H9 (cell line): Measurements from ENCODE around the gene RAB11FIP4. TPM values are rescaled to one million over a fixed set of nuclear protein-coding genes. Genes with fewer than 3 reads are reported as not detected.

ENCODE experiments used
- DNase-seq: peaks from one replicate; pipeline ENCODE4 v3.0.0-alpha.2; 2017
- H2AFZ ChIP-seq: one replicate; pipeline ENCODE4 v1.6.1; 2013; ENCODE audit warnings: mild to moderate bottlenecking, low read length, control low read depth, moderate library complexity
- H2AK5ac ChIP-seq: 2 replicates; pipeline ENCODE4 v1.6.1; 2013; ENCODE audit warnings: low read length, control low read depth, mixed read lengths; ENCODE audit not compliant: insufficient read length
- H2BK120ac ChIP-seq: one replicate; pipeline ENCODE4 v1.6.1; 2013; ENCODE audit warnings: low read depth, mild to moderate bottlenecking, low read length, control low read depth, inconsistent platforms; ENCODE audit not compliant: poor library complexity, severe bottlenecking
- H2BK12ac ChIP-seq: 2 replicates; pipeline ENCODE4 v1.6.1; 2013; ENCODE audit warnings: low read length, control low read depth, mixed read lengths, low read depth; ENCODE audit not compliant: insufficient read length
- H2BK15ac ChIP-seq: 2 replicates; pipeline ENCODE4 v1.6.1; 2013; ENCODE audit warnings: low read depth, low read length, control low read depth
- H2BK20ac ChIP-seq: one replicate; pipeline ENCODE4 v1.6.1; 2013; ENCODE audit warnings: low read depth, mild to moderate bottlenecking, low read length, control low read depth, inconsistent platforms; ENCODE audit not compliant: poor library complexity, severe bottlenecking
- H2BK5ac ChIP-seq: 2 replicates; pipeline ENCODE4 v1.6.1; 2013; ENCODE audit warnings: low read length, control low read depth, mixed read lengths; ENCODE audit not compliant: insufficient read length
- H3K14ac ChIP-seq: 2 replicates; pipeline ENCODE4 v1.6.1; 2013; ENCODE audit warnings: low read length, control low read depth; ENCODE audit not compliant: insufficient read depth
- H3K18ac ChIP-seq: 2 replicates; pipeline ENCODE4 v1.6.1; 2013; ENCODE audit warnings: low read depth, mild to moderate bottlenecking, mixed read lengths, low read length, control low read depth; ENCODE audit not compliant: insufficient read length
- H3K23ac ChIP-seq: 2 replicates; pipeline ENCODE4 v1.6.1; 2013; ENCODE audit warnings: low read length, control low read depth, mixed read lengths, low read depth; ENCODE audit not compliant: insufficient read length
- H3K23me2 ChIP-seq: 2 replicates; pipeline ENCODE4 v1.6.1; 2013; ENCODE audit warnings: low read depth, mild to moderate bottlenecking, mixed read lengths, low read length, control low read depth; ENCODE audit not compliant: insufficient read length, poor library complexity, severe bottlenecking
- H3K27ac ChIP-seq: 2 replicates; pipeline ENCODE4 v1.5.1; 2013; ENCODE audit warnings: low read length, control low read depth, mixed read lengths, low read depth; ENCODE audit not compliant: insufficient read length
- H3K27me3 ChIP-seq: 2 replicates; pipeline ENCODE4 v1.6.1; 2013; ENCODE audit warnings: low read length, control low read depth, inconsistent platforms; ENCODE audit not compliant: insufficient read depth
- H3K4ac ChIP-seq: 2 replicates; pipeline ENCODE4 v1.6.1; 2013; ENCODE audit warnings: low read depth, mild to moderate bottlenecking, control low read depth, inconsistent platforms, low read length, moderate library complexity
- H3K4me1 ChIP-seq: 2 replicates; pipeline ENCODE4 v1.6.1; 2013; ENCODE audit warnings: low read length, control low read depth, inconsistent platforms; ENCODE audit not compliant: insufficient read depth
- H3K4me2 ChIP-seq: 2 replicates; pipeline ENCODE4 v1.6.1; 2013; ENCODE audit warnings: low read length, control low read depth, mixed read lengths; ENCODE audit not compliant: insufficient read length, insufficient read depth
- H3K56ac ChIP-seq: 2 replicates; pipeline ENCODE4 v1.6.1; 2013; ENCODE audit warnings: low read depth, mild to moderate bottlenecking, mixed read lengths, low read length, control low read depth; ENCODE audit not compliant: insufficient read length
- H3K79me1 ChIP-seq: 2 replicates; pipeline ENCODE4 v1.6.1; 2013; ENCODE audit warnings: low read depth, mild to moderate bottlenecking, moderate library complexity, low read length, control low read depth, inconsistent platforms; ENCODE audit not compliant: insufficient read depth, poor library complexity, severe bottlenecking
- H3K79me2 ChIP-seq: 2 replicates; pipeline ENCODE4 v1.6.1; 2013; ENCODE audit warnings: low read length, control low read depth, inconsistent platforms; ENCODE audit not compliant: insufficient read depth
- H3K9ac ChIP-seq: 2 replicates; pipeline ENCODE4 v1.6.1; 2013; ENCODE audit warnings: low read length, control low read depth, mixed read lengths; ENCODE audit not compliant: insufficient read length; ENCODE audit errors: extremely low read depth
- H3K9me3 ChIP-seq: one replicate; pipeline ENCODE4 v1.6.1; 2013; ENCODE audit warnings: low read depth, low read length, inconsistent platforms; ENCODE audit not compliant: control insufficient read depth
- H3T11ph ChIP-seq: one replicate; pipeline ENCODE4 v1.6.1; 2013; ENCODE audit warnings: mild to moderate bottlenecking, low read length, control low read depth, inconsistent platforms
- H4K20me1 ChIP-seq: one replicate; pipeline ENCODE4 v1.6.1; 2013; ENCODE audit not compliant: control insufficient read depth, insufficient read length, insufficient read depth
- H4K5ac ChIP-seq: 2 replicates; pipeline ENCODE4 v1.6.1; 2013; ENCODE audit warnings: low read depth, mild to moderate bottlenecking, mixed read lengths, low read length, control low read depth; ENCODE audit not compliant: insufficient read length
- H4K8ac ChIP-seq: replicated peaks from 2 replicates; pipeline ENCODE4 v1.6.1; 2013; ENCODE audit warnings: low read length, control low read depth, mixed read lengths, low read depth; ENCODE audit not compliant: insufficient read length
- H4K91ac ChIP-seq: 2 replicates; pipeline ENCODE4 v1.6.1; 2013; ENCODE audit warnings: low read depth, mild to moderate bottlenecking, moderate library complexity, mixed read lengths, low read length, control low read depth; ENCODE audit not compliant: insufficient read length
- H3K27ac Mint-ChIP-seq, 3 experiments: 2 replicates in 2 of 3; 3 replicates in 1 of 3; pipeline ENCODE4 v1.8.0; 2020 to 2021; ENCODE audit warnings: mixed read lengths in 3 of 3, mild to moderate bottlenecking in 1 of 3, moderate library complexity in 1 of 3
- H3K27me3 Mint-ChIP-seq: 2 replicates; pipeline ENCODE4 v1.8.0; 2021; ENCODE audit warnings: low read depth, mild to moderate bottlenecking, moderate library complexity, mixed read lengths
- H3K36me3 Mint-ChIP-seq, 3 experiments: 2 replicates in 2 of 3; 3 replicates in 1 of 3; pipeline ENCODE4 v1.8.0; 2020 to 2021; ENCODE audit warnings: low read depth in 3 of 3, mixed read lengths in 3 of 3; ENCODE audit not compliant: insufficient read depth in 1 of 3
- H3K4me1 Mint-ChIP-seq, 2 experiments: 2 replicates each; pipeline ENCODE4 v1.8.0; 2020; ENCODE audit warnings: mixed read lengths in 2 of 2
- H3K4me3 Mint-ChIP-seq, 2 experiments: 2 replicates in 1 of 2; 3 replicates in 1 of 2; pipeline ENCODE4 v1.8.0; 2020 to 2021; ENCODE audit warnings: mild to moderate bottlenecking in 2 of 2, mixed read lengths in 2 of 2, moderate library complexity in 1 of 2
- H3K9me3 Mint-ChIP-seq, 2 experiments: 2 replicates in 1 of 2; 3 replicates in 1 of 2; pipeline ENCODE4 v1.8.0; 2020; ENCODE audit warnings: mild to moderate bottlenecking in 2 of 2, mixed read lengths in 2 of 2, moderate library complexity in 1 of 2
- CTCF ChIP-seq: fragments of 200-600 bp; sonication (generic); conservative IDR thresholded peaks from 3 replicates; pipeline ENCODE4 v1.8.0; 2021; ENCODE audit warnings: antibody characterized with exemption, mild to moderate bottlenecking
- WGBS: extraction: QIAGEN DNeasy Blood & Tissue Kit; methylation state at CpG from one replicate; pipeline ENCODE4 v1.1.7; 2013; ENCODE audit warnings: missing lambda C conversion rate, low lambda C conversion rate, mixed read lengths; ENCODE audit not compliant: insufficient read length; ENCODE audit errors: extremely low coverage; 5-methylcytosine and 5-hydroxymethylcytosine counted together
- total RNA-seq: library from RNA; stranded (reverse); gene quantifications from 2 replicates; pipeline ENCODE4 v1.2.1, GENCODE V29; 2021

The RAB11FIP4 gene
- total RNA-seq, 1 experiment from 2014 or later: 25.7 TPM

GRCh38 chr17:31444026-31444425, 52.6 kb downstream of the RAB11FIP4 start:
- Histone ChIP-seq H3T11ph (no peak overlapping the region), H4K8ac (no peak overlapping the region), H2AK5ac (no peak overlapping the region), H2BK120ac (no peak overlapping the region), H2BK5ac (no peak overlapping the region), H3K56ac (no peak overlapping the region), H3K14ac (no peak overlapping the region), H3K23me2 (no peaks in the 10 kb centered on the region), H3K4ac (no peak overlapping the region), H4K20me1 (no peaks in the 10 kb centered on the region), H4K91ac (no peak overlapping the region), H2BK12ac (no peak overlapping the region), H2BK20ac (no peak overlapping the region), H3K79me1 (no peaks in the 10 kb centered on the region), H3K23ac (no peak overlapping the region), H3K27ac (no peak overlapping the region), H2BK15ac (no peak overlapping the region), H3K18ac (no peak overlapping the region), H4K5ac (no peak overlapping the region), H3K4me2 (no peak overlapping the region), H3K9me3 (no peaks in the 10 kb centered on the region), H3K4me1 (no peaks in the 10 kb centered on the region), H3K79me2 (no peaks in the 10 kb centered on the region), H2AFZ (no peak overlapping the region), H3K27me3 (no peaks in the 10 kb centered on the region), H3K9ac (no peak overlapping the region)
- no CpG with 5 or more reads among the region's 2 CpGs for WGBS
- no peaks in the 10 kb centered on the region for H3K27me3 Mint-ChIP-seq
- TF ChIP-seq CTCF: no peak
- peaks cover 2 to 7% of the 10 kb centered on the region in 2 experiments; a peak in 3 of 4 replicates for H3K4me1 Mint-ChIP-seq
- no peak for DNase-seq
- H3K4me3 Mint-ChIP-seq: no peak overlapping the region; a peak in 1 of 5 replicates
- no peak overlapping the region; a peak in 1 of 7 replicates for H3K27ac Mint-ChIP-seq
- no peaks in the 10 kb centered on the region for H3K9me3 Mint-ChIP-seq
- H3K36me3 Mint-ChIP-seq: no peaks in the 10 kb centered on the region
